ENCODE measurements around the gene EXOSC5.

The EXOSC5 gene

GRCh38 chr19:41421973-41422372, 24.8 kb upstream of the EXOSC5 start:
- ChIA-PET CTCF (no interaction called here), POLR2A (no interaction called here)
- DNase-seq (ENCODE audit: extremely low spot score) = no peak
- no peak for TF ChIP-seq FOXM1 (IDR thresholded peaks at IDR 0.05; ENCODE audit: borderline replicate concordance)
- no peak for TF ChIP-seq NFRKB (IDR thresholded peaks at IDR 0.05)
- TF ChIP-seq BHLHE40 (IDR thresholded peaks at IDR 0.05; ENCODE audit: borderline replicate concordance) = no peak
- TF ChIP-seq ARNT (IDR thresholded peaks at IDR 0.05) = no peak
- TF ChIP-seq ELF4 (IDR thresholded peaks at IDR 0.05) = no peak
- no peak for TF ChIP-seq SUZ12 (IDR thresholded peaks at IDR 0.05)

- TF ChIP-seq TARDBP (IDR thresholded peaks at IDR 0.05) (no peak), PKNOX1 (IDR thresholded peaks at IDR 0.05) (no peak), HDGF (IDR thresholded peaks at IDR 0.05; ENCODE audit: borderline replicate concordance) (no peak), FOXA1 (IDR thresholded peaks at IDR 0.05) (no peak)
- ChIA-PET POLR2A (no interaction called here), CTCF (no interaction called here)
- DNase-seq (ENCODE audit: extremely low spot score) = no peak
These were observed 24.2 kb upstream of the EXOSC5 start for GRCh38 chr19:41421314-41421713.

GRCh38 chr19:41420101-41420880, 23.1 kb upstream of the EXOSC5 start:
- POLR2A ChIA-PET = interaction anchor here (2.1 kb wide), 1 partner anchor 19 kb away, joined by 7 read pairs; the partner anchor contains the start of gene DMAC2
- TF ChIP-seq LEF1 (IDR thresholded peaks at IDR 0.05; ENCODE audit: borderline replicate concordance) = no peak
- no peak for TF ChIP-seq ELF4 (IDR thresholded peaks at IDR 0.05)
- TF ChIP-seq TARDBP (IDR thresholded peaks at IDR 0.05) = no peak
- TF ChIP-seq HDGF (IDR thresholded peaks at IDR 0.05; ENCODE audit: borderline replicate concordance) = no peak
- TF ChIP-seq ZNF384 (IDR thresholded peaks at IDR 0.05) = no peak
- no peak for TF ChIP-seq BHLHE40 (IDR thresholded peaks at IDR 0.05; ENCODE audit: borderline replicate concordance)
- no peak for TF ChIP-seq SUZ12 (IDR thresholded peaks at IDR 0.05)
- TF ChIP-seq FOXK2 (IDR thresholded peaks at IDR 0.05) = no peak
- TF ChIP-seq ARNT (IDR thresholded peaks at IDR 0.05) = no peak
- no peak for DNase-seq (ENCODE audit: extremely low spot score)
- CTCF ChIA-PET = interaction anchor here (0.6 kb wide), 1 partner anchor 565 kb away, joined by 7 read pairs; no protein-coding TSS in a partner anchor

- no peak for DNase-seq (ENCODE audit: extremely low spot score)
- ChIA-PET CTCF (no interaction called here), POLR2A (no interaction called here)
- TF ChIP-seq FOXA1 (IDR thresholded peaks at IDR 0.05) = no peak
- TF ChIP-seq LEF1 (IDR thresholded peaks at IDR 0.05; ENCODE audit: borderline replicate concordance) = no peak
These were observed 19.1 kb upstream of the EXOSC5 start for GRCh38 chr19:41416194-41416674.

GRCh38 chr19:41415154-41415571, 18.0 kb upstream of the EXOSC5 start:
- ChIA-PET CTCF (no interaction called here), POLR2A (interaction anchor here (1.0 to 1.2 kb wide), 2 partner anchors 12 to 24 kb away, joined by 3 read pairs; partner anchors contain the start of gene B3GNT8)
- TF ChIP-seq ELF4 (IDR thresholded peaks at IDR 0.05) (no peak), L3MBTL2 (conservative IDR thresholded peaks at IDR 0.05) (no peak), SP1 (IDR thresholded peaks at IDR 0.05) (no peak), ARNT (IDR thresholded peaks at IDR 0.05) (no peak), SUZ12 (IDR thresholded peaks at IDR 0.05) (no peak), HDGF (IDR thresholded peaks at IDR 0.05; ENCODE audit: borderline replicate concordance) (no peak), FOXA1 (IDR thresholded peaks at IDR 0.05) (no peak), BHLHE40 (IDR thresholded peaks at IDR 0.05; ENCODE audit: borderline replicate concordance) (no peak), FOXK2 (IDR thresholded peaks at IDR 0.05) (no peak), FOXM1 (IDR thresholded peaks at IDR 0.05; ENCODE audit: borderline replicate concordance) (no peak), LEF1 (IDR thresholded peaks at IDR 0.05; ENCODE audit: borderline replicate concordance) (no peak), ZNF384 (IDR thresholded peaks at IDR 0.05) (no peak), TARDBP (IDR thresholded peaks at IDR 0.05) (no peak), NFRKB (IDR thresholded peaks at IDR 0.05) (no peak), CTBP1 (IDR thresholded peaks at IDR 0.05; ENCODE audit: borderline replicate concordance) (no peak), PKNOX1 (IDR thresholded peaks at IDR 0.05) (no peak)
- no peak for DNase-seq (ENCODE audit: extremely low spot score)

GRCh38 chr19:41414461-41414860, 17.3 kb upstream of the EXOSC5 start:
- ChIA-PET CTCF (no interaction called here), POLR2A (interaction anchor here (1.0 to 1.2 kb wide), 2 partner anchors 13 to 25 kb away, joined by 3 read pairs; partner anchors contain the start of gene B3GNT8)
- no peak for DNase-seq (ENCODE audit: extremely low spot score)
- TF ChIP-seq FOXM1 (IDR thresholded peaks at IDR 0.05; ENCODE audit: borderline replicate concordance) (no peak), CTBP1 (IDR thresholded peaks at IDR 0.05; ENCODE audit: borderline replicate concordance) (no peak), TARDBP (IDR thresholded peaks at IDR 0.05) (no peak), HDGF (IDR thresholded peaks at IDR 0.05; ENCODE audit: borderline replicate concordance) (no peak), L3MBTL2 (conservative IDR thresholded peaks at IDR 0.05) (no peak), FOXK2 (IDR thresholded peaks at IDR 0.05) (no peak), ELF4 (IDR thresholded peaks at IDR 0.05) (no peak), FOXA1 (IDR thresholded peaks at IDR 0.05) (no peak), LEF1 (IDR thresholded peaks at IDR 0.05; ENCODE audit: borderline replicate concordance) (no peak), SUZ12 (IDR thresholded peaks at IDR 0.05) (no peak), ZNF384 (IDR thresholded peaks at IDR 0.05) (no peak), SP1 (IDR thresholded peaks at IDR 0.05) (no peak), NFRKB (IDR thresholded peaks at IDR 0.05) (no peak)

- no peak for TF ChIP-seq HDGF (IDR thresholded peaks at IDR 0.05; ENCODE audit: borderline replicate concordance)
- TF ChIP-seq FOXK2 (IDR thresholded peaks at IDR 0.05) = no peak
- no peak for TF ChIP-seq ELF4 (IDR thresholded peaks at IDR 0.05)
- CTCF ChIA-PET = no interaction called here
- DNase-seq (ENCODE audit: extremely low spot score) = no peak
- POLR2A ChIA-PET = interaction anchor here (1.0 kb wide), 1 partner anchor 25 kb away, joined by 3 read pairs; no protein-coding TSS in a partner anchor
These were observed 16.8 kb upstream of the EXOSC5 start for GRCh38 chr19:41413947-41414346.

Data from HEK293T (cell line).